ENCODE results near the gene XIAP. TPM values are rescaled to one million over a fixed set of nuclear protein-coding genes. Genes with fewer than 3 reads are reported as not detected.

XIAP gene
- total and polyA plus RNA-seq, 8 donors: 36.6 to 59.5 (median 42.6) TPM

- TF ChIP-seq CTCF (IDR thresholded peaks at IDR 0.05): no peak
- H3K4me3 ChIP-seq: no peak overlapping the region
- no peaks in the 10 kb centered on the region for H3K36me3 ChIP-seq
- no peaks in the 10 kb centered on the region for H3K27me3 ChIP-seq
- no peak for ATAC-seq
- no peak overlapping the region for H3K27ac ChIP-seq
- intact Hi-C loops (cut with DNase I): no loop called here
- no peaks in the 10 kb centered on the region for H3K9me3 ChIP-seq
- H3K4me1 ChIP-seq: peaks cover 0 to 38% of the 10 kb centered on the region in 2 donors
- DNase-seq: no peak
Observed at GRCh38 chrX:123871309-123871708, 11.5 kb downstream of the XIAP start.

- no peaks in the 10 kb centered on the region for H3K9me3 ChIP-seq
- H3K27me3 ChIP-seq: no peaks in the 10 kb centered on the region
- peaks cover 0 to 51% of the 10 kb centered on the region in 2 donors for H3K4me1 ChIP-seq
- no peak overlapping the region for H3K27ac ChIP-seq
- intact Hi-C loops (cut with DNase I): no loop called here
- no peak for TF ChIP-seq CTCF (IDR thresholded peaks at IDR 0.05)
- H3K4me3 ChIP-seq: no peak overlapping the region
- no peak for DNase-seq
- no peak for ATAC-seq
- H3K36me3 ChIP-seq: no peaks in the 10 kb centered on the region
Observed at GRCh38 chrX:123873956-123874355, 14.1 kb downstream of the XIAP start.

GRCh38 chrX:123876177-123876576 lies 16.3 kb downstream of the XIAP start:
- H3K36me3 ChIP-seq: no peaks in the 10 kb centered on the region
- H3K9me3 ChIP-seq: no peaks in the 10 kb centered on the region
- H3K27me3 ChIP-seq: no peaks in the 10 kb centered on the region
- H3K4me3 ChIP-seq: no peak overlapping the region
- no peak for ATAC-seq
- peaks cover 0 to 36% of the 10 kb centered on the region in 2 donors for H3K4me1 ChIP-seq
- no peak overlapping the region for H3K27ac ChIP-seq
- intact Hi-C loops (cut with DNase I): no loop called here
- TF ChIP-seq CTCF (IDR thresholded peaks at IDR 0.05): no peak
- no peak for DNase-seq

GRCh38 chrX:123876844-123877243 lies 17.0 kb downstream of the XIAP start:
- no peak overlapping the region for H3K27ac ChIP-seq
- DNase-seq: no peak
- H3K9me3 ChIP-seq: no peaks in the 10 kb centered on the region
- H3K36me3 ChIP-seq: no peaks in the 10 kb centered on the region
- H3K4me3 ChIP-seq: no peak overlapping the region
- intact Hi-C loops (cut with DNase I): no loop called here
- ATAC-seq: no peak
- H3K27me3 ChIP-seq: no peaks in the 10 kb centered on the region
- no peak for TF ChIP-seq CTCF (IDR thresholded peaks at IDR 0.05)
- H3K4me1 ChIP-seq: peaks cover 0 to 36% of the 10 kb centered on the region in 2 donors

- Histone ChIP-seq H3K27ac (peak overlapping the region; percentile 2 to 41), H3K4me1 (peaks cover 0 to 28% of the 10 kb centered on the region in 2 donors), H3K4me3 (no peak overlapping the region), H3K27me3 (no peaks in the 10 kb centered on the region), H3K36me3 (no peaks in the 10 kb centered on the region), H3K9me3 (no peaks in the 10 kb centered on the region)
- ATAC-seq (peak; percentile 56), DNase-seq (peak in 2 of 4 donors; percentile 17 to 42)
- intact Hi-C loops (cut with DNase I): no loop called here
- no peak for TF ChIP-seq CTCF (IDR thresholded peaks at IDR 0.05)
Observed at GRCh38 chrX:123878252-123878721, 18.4 kb downstream of the XIAP start.

All from left lung (tissue), 10 donors.